ENCODE measurements around the gene ACADL.

ACADL gene

DNA sequence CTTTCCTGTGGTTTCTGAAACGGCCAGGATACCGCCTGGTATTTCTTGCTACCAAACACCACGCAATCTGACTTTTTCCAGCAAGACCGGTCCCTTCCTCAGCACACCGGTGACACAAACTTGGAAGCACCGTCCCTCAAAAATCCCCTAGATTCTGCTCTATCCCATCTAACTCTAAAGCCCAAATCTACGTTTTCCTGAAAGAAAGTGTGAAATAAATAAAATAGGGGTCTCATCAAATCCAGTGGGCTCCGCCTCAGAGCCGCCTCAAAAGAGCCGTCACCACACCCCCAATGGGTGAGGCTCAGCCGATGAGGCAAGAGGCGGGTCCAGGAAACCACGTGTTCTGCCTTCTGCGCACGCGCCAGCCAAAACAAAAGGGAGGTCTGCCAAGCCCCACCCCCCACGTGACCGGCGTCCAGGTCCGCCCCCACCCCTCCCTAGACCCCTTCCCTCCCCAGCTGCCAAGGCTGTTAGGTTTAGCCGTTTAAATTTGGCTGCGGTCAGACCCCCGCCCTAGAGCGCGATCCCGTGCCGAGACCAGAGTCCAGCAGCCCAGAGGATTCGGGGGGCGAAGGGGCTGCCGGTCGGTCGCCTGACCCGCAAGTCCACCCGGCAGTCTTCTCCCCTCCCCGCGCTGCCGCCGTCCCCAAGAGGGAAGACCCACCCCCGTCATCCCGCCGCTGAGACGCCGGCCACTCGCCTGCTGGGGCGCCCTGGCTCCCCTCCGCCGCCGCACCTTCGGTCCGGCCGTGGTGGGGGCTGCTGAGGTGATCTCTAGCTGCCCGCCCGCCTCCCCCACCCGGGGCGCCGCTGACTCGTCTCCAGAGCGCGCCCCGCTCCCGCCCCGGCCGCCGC, 54.6 kb downstream of the ACADL start:
- peak; percentile 89 to 95 (median 94) for DNase-seq (ENCODE audit: low read depth in 3 of 3, low spot score in 1 of 3)

DNA sequence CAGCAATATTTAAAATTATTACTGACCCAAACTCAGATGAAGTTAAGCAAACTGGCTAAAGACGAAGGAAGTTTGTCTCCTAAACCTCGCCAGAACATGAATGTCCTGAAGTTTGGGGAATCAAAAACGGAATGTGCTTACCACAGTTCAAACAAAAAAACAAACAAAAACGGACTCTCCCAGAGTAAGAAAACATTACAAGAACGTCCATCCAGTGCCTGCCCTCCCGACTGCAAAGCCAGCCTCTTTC, 55.1 kb downstream of the ACADL start:
- no peak for DNase-seq (ENCODE audit: low read depth in 3 of 3, low spot score in 1 of 3)

GRCh38 chr2:210169516-210170195, 55.6 kb downstream of the ACADL start:
- DNase-seq (ENCODE audit: low read depth in 3 of 3, low spot score in 1 of 3) = no peak

GRCh38 chr2:210167227-210167626, 58.0 kb downstream of the ACADL start:
- DNase-seq (ENCODE audit: low read depth in 3 of 3, low spot score in 1 of 3) = no peak

- DNase-seq (ENCODE audit: low read depth in 3 of 3, low spot score in 1 of 3) = no peak
Observed at GRCh38 chr2:210162466-210163124, 62.7 kb downstream of the ACADL start.

DNA sequence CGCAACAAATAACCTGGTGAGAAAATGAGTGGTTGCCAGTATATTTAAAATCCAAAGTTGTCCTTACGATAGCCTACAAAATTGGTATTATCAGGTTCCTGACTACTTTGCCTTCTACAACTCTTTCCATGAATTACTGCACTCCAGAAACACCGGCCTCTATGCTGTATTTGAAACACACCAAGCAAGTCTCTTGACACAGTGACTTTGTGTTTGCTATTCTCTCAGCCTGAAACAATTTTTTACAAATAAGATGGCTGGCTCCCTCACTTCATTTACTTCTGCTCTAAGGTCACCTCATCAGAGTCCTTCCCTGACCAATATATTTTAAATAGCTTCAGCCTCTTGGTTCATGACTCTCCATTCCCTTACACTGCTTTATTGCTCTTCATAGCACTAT, 66.2 kb downstream of the ACADL start:
- DNase-seq (ENCODE audit: low read depth in 3 of 3, low spot score in 1 of 3) = no peak

- no peak for DNase-seq (ENCODE audit: low read depth in 3 of 3, low spot score in 1 of 3)
Observed at GRCh38 chr2:210158236-210158635, 67.0 kb downstream of the ACADL start.

- DNase-seq (ENCODE audit: low read depth in 3 of 3, low spot score in 1 of 3) = no peak
Observed at GRCh38 chr2:210157526-210157925, 67.7 kb downstream of the ACADL start.

- DNase-seq (ENCODE audit: low read depth in 3 of 3, low spot score in 1 of 3) = no peak
Observed at GRCh38 chr2:210147614-210148013, 77.6 kb downstream of the ACADL start.
